Esophagus muscularis mucosa (tissue), 4 donors: ENCODE data around the gene DDX39A. TPM values are rescaled to one million over a fixed set of nuclear protein-coding genes. Genes with fewer than 3 reads are reported as not detected.

Experiments
- DNase-seq: peaks from one replicate; pipeline ENCODE4 v3.0.0-alpha.2; 2017; ENCODE audit errors: extremely low spot score
- H3K27ac ChIP-seq, 4 donors: fragments of 200-600 bp; sonication (generic); replicated peaks in 1 of 4; 1 replicate in 3 of 4; 2 replicates in 1 of 4; pipeline ENCODE4 v1.5.1; 2016 to 2019; ENCODE audit warnings: mild to moderate bottlenecking in 1 of 4
- H3K27me3 ChIP-seq, 4 donors: fragments of 200-600 bp; sonication (generic); one replicate each; pipeline versions ENCODE4 v1.5.1 to v1.6.0; 2016 to 2019
- H3K36me3 ChIP-seq, 4 donors: fragments of 200-600 bp; sonication (generic); one replicate each; pipeline ENCODE4 v1.5.1; 2016 to 2019
- H3K4me1 ChIP-seq, 4 donors: fragments of 200-600 bp; sonication (generic); one replicate each; pipeline ENCODE4 v1.5.1; 2016 to 2019
- H3K4me3 ChIP-seq, 4 donors: fragments of 200-600 bp; sonication (generic); 1 replicate in 2 of 4; 2 replicates in 2 of 4; pipeline ENCODE4 v1.5.1; 2016 to 2019; ENCODE audit warnings: mild to moderate bottlenecking in 4 of 4, moderate library complexity in 1 of 4
- H3K9me3 ChIP-seq, 4 donors: fragments of 200-600 bp; sonication (generic); 1 replicate in 3 of 4; 2 replicates in 1 of 4; pipeline ENCODE4 v1.5.1; 2016 to 2019
- EP300 ChIP-seq: sonication (generic); formaldehyde crosslinking; IDR thresholded peaks from one replicate; pipeline ENCODE4 v1.6.1; 2017; ENCODE audit warnings: antibody characterized with exemption
- POLR2A ChIP-seq: fragments of 450-650 bp; IDR thresholded peaks from one replicate; pipeline ENCODE4 v1.6.1; 2017; ENCODE audit warnings: antibody characterized with exemption, moderate library complexity, mild to moderate bottlenecking, low read depth
- POLR2AphosphoS5 ChIP-seq, 2 donors: sonication (generic); formaldehyde crosslinking; IDR thresholded peaks; one replicate each; pipeline ENCODE4 v1.6.1; 2017; ENCODE audit warnings: antibody characterized with exemption in 2 of 2
- WGBS: methylation state at CpG from one replicate; pipeline ENCODE4 v1.1.5; 2018; 5-methylcytosine and 5-hydroxymethylcytosine counted together
- intact Hi-C: fragments of 100-400 bp; cut with DNase I; formaldehyde crosslinking; loops from one replicate; pipeline ENCODE4 v1.15.1; 2023
- total RNA-seq, 4 donors: library from RNA; depleted of rRNA; stranded (reverse); fragments of >200 nt; gene quantifications; one replicate each; pipeline versions ENCODE4 v1.1.0 to v1.2.1, GENCODE V29; 2016
- TF ChIP-seq, protein P1 (sequence below), 3 experiments: fragments of 200-600 bp in 2 of 3; fragments of 450-650 bp in 1 of 3; sonication (generic) in 2 of 3; IDR thresholded peaks; one replicate each; pipeline ENCODE4 v1.5.1; 2017 to 2019; ENCODE audit warnings: antibody characterized with exemption in 3 of 3, mild to moderate bottlenecking in 2 of 3, moderate library complexity in 1 of 3

The DDX39A gene
- total RNA-seq, 4 donors from 2014 or later, result 39.3 to 56.3 (median 42.1) TPM

DNA sequence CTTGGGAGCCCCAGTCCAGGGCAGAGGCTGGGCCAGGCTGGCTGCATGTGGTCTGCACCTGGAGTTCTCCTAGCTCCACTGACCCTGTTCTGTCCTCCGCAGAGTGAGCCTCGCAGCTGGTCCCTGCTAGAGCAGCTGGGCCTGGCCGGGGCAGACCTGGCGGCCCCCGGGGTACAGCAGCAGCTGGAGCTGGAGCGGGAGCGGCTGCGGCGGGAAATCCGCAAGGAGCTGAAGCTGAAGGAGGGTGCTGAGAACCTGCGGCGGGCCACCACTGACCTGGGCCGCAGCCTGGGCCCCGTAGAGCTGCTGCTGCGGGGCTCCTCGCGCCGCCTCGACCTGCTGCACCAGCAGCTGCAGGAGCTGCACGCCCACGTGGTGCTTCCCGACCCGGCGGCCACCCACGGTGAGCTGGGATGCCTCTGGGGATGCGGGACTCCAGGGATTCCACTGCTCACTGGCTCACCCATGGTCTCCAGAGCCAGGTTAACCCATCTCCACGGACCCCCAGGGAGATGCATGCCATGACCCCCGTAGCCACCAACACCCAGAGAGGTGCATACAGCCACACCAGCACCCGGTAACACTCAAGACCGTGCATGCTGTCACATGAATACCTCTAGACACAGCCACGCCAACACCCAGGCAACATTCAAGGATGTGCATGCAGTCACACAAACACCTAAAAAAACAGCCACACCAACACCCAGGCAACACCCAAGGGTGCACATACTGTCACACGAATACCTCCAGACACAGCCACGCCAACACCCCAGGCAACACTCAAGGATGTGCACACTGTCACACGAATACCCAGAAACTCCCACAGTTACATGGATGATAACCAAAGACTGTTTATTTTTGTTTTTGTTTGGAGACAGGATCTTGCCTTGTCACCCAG lies 22.1 kb upstream of the DDX39A start:
- H3K36me3 ChIP-seq, result peaks cover 51 to 65% (median 60%) of the 10 kb centered on the region in 4 donors

DNA sequence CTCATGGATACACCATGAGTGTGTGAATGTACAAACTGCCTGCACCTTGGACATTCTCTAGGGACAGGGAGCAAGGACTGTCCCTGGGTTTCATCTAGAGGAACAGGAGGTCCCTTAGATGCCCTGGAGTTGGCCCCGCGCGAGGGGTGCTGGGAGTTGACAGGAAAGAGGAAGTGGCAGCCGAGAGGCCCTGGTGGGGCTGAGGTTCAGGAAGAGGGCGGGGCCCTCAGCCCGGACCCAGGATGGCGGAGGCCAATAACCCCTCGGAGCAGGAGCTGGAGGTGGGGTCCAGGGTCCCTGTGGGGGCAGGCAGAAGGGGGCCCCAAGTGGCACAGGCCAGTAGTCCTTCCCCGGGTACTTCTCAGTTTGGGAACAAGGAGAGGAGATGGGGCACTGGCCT lies 20.9 kb upstream of the DDX39A start:
- H3K9me3 ChIP-seq, result no peaks in the 10 kb centered on the region
- H3K27ac ChIP-seq, result peak overlapping the region in 3 of 4 donors; percentile 13 to 43 (median 40)
- no peaks in the 10 kb centered on the region for H3K27me3 ChIP-seq
- DNase-seq, result peak; percentile 94
- peaks cover 42 to 57% (median 49%) of the 10 kb centered on the region in 4 donors for H3K36me3 ChIP-seq
- H3K4me1 ChIP-seq, result peaks cover 45 to 67% (median 58%) of the 10 kb centered on the region in 4 donors
- H3K4me3 ChIP-seq, result peak overlapping the region; percentile 15 to 42 (median 28)
- intact Hi-C loops, result no loop called here
- WGBS, result 54% methylated on average over 9 of the region's 9 CpGs
- TF ChIP-seq, protein P1, sequence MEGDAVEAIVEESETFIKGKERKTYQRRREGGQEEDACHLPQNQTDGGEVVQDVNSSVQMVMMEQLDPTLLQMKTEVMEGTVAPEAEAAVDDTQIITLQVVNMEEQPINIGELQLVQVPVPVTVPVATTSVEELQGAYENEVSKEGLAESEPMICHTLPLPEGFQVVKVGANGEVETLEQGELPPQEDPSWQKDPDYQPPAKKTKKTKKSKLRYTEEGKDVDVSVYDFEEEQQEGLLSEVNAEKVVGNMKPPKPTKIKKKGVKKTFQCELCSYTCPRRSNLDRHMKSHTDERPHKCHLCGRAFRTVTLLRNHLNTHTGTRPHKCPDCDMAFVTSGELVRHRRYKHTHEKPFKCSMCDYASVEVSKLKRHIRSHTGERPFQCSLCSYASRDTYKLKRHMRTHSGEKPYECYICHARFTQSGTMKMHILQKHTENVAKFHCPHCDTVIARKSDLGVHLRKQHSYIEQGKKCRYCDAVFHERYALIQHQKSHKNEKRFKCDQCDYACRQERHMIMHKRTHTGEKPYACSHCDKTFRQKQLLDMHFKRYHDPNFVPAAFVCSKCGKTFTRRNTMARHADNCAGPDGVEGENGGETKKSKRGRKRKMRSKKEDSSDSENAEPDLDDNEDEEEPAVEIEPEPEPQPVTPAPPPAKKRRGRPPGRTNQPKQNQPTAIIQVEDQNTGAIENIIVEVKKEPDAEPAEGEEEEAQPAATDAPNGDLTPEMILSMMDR (IDR thresholded peaks at IDR 0.05), result no peak
- peak in 1 of 2 donors; percentile 55 for TF ChIP-seq POLR2AphosphoS5 (IDR thresholded peaks at IDR 0.05)
- TF ChIP-seq EP300, result no peak

More for the DNA sequence above, 22.1 kb upstream of the DDX39A start:
- peak overlapping the region in 2 of 4 donors; percentile 7 to 43 for H3K27ac ChIP-seq
- no peak overlapping the region for H3K4me3 ChIP-seq
- H3K4me1 ChIP-seq, result peaks cover 37 to 54% (median 46%) of the 10 kb centered on the region in 4 donors
- WGBS, result 84% methylated on average over 19 of the region's 34 CpGs
- intact Hi-C loops, result no loop called here
- no peaks in the 10 kb centered on the region for H3K27me3 ChIP-seq
- H3K9me3 ChIP-seq, result no peaks in the 10 kb centered on the region
- TF ChIP-seq, protein P1 (IDR thresholded peaks at IDR 0.05), result no peak
- TF ChIP-seq EP300, result no peak
- no peak for TF ChIP-seq POLR2A
- no peak for TF ChIP-seq POLR2AphosphoS5 (IDR thresholded peaks at IDR 0.05)
- DNase-seq, result no peak

DNA sequence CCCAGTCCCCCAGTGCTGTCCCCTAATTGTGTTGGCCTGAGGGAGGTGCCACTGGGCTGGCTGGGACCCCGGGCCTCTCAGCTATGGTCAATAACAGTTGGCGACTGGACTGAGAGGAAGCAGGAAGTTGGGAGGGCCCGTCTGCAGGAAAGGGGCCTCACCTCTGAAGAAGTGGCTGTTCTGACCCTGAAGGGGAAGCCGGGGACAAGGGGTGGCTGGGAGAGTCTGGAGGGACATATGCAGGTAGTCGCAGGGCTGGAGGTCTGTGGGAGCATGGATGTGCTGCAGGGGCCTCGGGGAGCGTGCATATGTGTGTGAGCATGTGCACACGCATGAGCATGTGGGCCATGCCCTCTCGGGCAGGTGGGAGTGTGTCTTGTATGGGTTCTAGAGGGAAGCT lies 19.9 kb upstream of the DDX39A start:
- Histone ChIP-seq H3K36me3 (peaks cover 32 to 47% (median 39%) of the 10 kb centered on the region in 4 donors), H3K27ac (no peak overlapping the region), H3K4me3 (no peak overlapping the region), H3K27me3 (no peaks in the 10 kb centered on the region), H3K9me3 (no peaks in the 10 kb centered on the region), H3K4me1 (peaks cover 55 to 77% (median 68%) of the 10 kb centered on the region in 4 donors)
- 64% methylated on average over 8 of the region's 9 CpGs for WGBS
- no peak for DNase-seq
- TF ChIP-seq POLR2AphosphoS5 (IDR thresholded peaks at IDR 0.05) (no peak), POLR2A (no peak), EP300 (no peak)
- TF ChIP-seq, protein P1 (IDR thresholded peaks at IDR 0.05), result no peak
- intact Hi-C loops, result no loop called here

DNA sequence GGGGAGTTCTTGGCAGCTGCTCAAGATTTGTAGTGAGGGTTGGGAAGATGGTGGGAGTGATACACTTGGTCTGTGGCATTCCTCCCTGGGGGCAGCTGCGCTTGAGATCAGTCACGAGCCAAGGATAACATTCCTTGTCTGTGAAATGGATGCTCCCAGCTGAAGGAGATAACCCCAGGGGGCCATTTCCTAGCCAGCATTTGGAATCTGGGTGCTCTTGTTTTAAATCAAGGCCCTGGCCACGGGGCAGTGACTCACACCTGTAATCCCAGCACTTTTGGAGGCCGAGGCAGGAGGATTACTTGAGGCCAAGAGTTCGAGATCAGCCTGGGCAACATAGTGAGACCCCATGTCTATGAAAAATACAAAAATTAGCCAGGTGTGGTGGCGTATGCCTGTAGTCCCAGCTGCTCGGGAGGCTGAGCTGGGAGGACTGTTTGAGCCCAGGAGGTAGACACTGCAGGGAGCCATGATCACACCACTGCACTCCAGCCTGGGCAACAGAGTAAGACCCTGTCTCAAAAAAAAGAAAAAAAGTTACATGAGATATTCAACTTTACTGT lies 18.5 kb upstream of the DDX39A start:
- Histone ChIP-seq H3K9me3 (no peaks in the 10 kb centered on the region), H3K36me3 (peaks cover 18 to 33% (median 25%) of the 10 kb centered on the region in 4 donors), H3K4me3 (no peak overlapping the region), H3K4me1 (peaks cover 61 to 86% (median 76%) of the 10 kb centered on the region in 4 donors), H3K27ac (no peak overlapping the region), H3K27me3 (no peaks in the 10 kb centered on the region)
- no peak for TF ChIP-seq POLR2A
- no peak for TF ChIP-seq POLR2AphosphoS5 (IDR thresholded peaks at IDR 0.05)
- TF ChIP-seq, protein P1 (IDR thresholded peaks at IDR 0.05), result no peak
- no peak for TF ChIP-seq EP300
- intact Hi-C loops, result no loop called here
- no peak for DNase-seq
- WGBS, result 87% methylated on average over 6 of the region's 7 CpGs
